HG03520 (cell line): ENCODE measurements around the gene TCF7L2.
"Not testable (repeated sequence)": the region's sequence is repeated elsewhere in the genome, so short reads cannot be mapped to it uniquely, and the experiment has no call there.

Source experiments
- ATAC-seq: cut with Tn5 transposase; IDR thresholded peaks from one replicate; pipeline ENCODE4 v1.9.1; 2021; ENCODE audit warnings: mild to moderate bottlenecking, moderate library complexity; ENCODE audit not compliant: unreplicated experiment

The TCF7L2 gene

GRCh38 chr10:113061557-113061956 lies 111.5 kb downstream of the TCF7L2 start:
- ATAC-seq = no peak

GRCh38 chr10:113063043-113063967 lies 113.3 kb downstream of the TCF7L2 start:
- ATAC-seq = no peak

GRCh38 chr10:113064039-113064438 lies 114.0 kb downstream of the TCF7L2 start:
- ATAC-seq = no peak

- not testable (repeated sequence) for ATAC-seq
Observed at GRCh38 chr10:113066120-113066519, 116.1 kb downstream of the TCF7L2 start.

GRCh38 chr10:113066561-113067312 lies 116.7 kb downstream of the TCF7L2 start:
- ATAC-seq = no peak

- no peak for ATAC-seq
Observed at GRCh38 chr10:113067501-113067900, 117.5 kb downstream of the TCF7L2 start.

GRCh38 chr10:113068178-113068890 lies 118.3 kb downstream of the TCF7L2 start:
- ATAC-seq = no peak

- no peak for ATAC-seq
Observed at GRCh38 chr10:113069595-113069994, 119.5 kb downstream of the TCF7L2 start.

GRCh38 chr10:113071446-113071845 lies 121.4 kb downstream of the TCF7L2 start:
- ATAC-seq = no peak

- no peak for ATAC-seq
Observed at GRCh38 chr10:113073549-113074189, 123.6 kb downstream of the TCF7L2 start.

GRCh38 chr10:113076949-113077348 lies 126.9 kb downstream of the TCF7L2 start:
- ATAC-seq = no peak

- no peak for ATAC-seq
Observed at GRCh38 chr10:113078282-113078907, 128.3 kb downstream of the TCF7L2 start.

- ATAC-seq = no peak
Observed at GRCh38 chr10:113080061-113080924, 130.2 kb downstream of the TCF7L2 start.

- no peak for ATAC-seq
Observed at GRCh38 chr10:113080925-113081229, 130.8 kb downstream of the TCF7L2 start.

- ATAC-seq = no peak
Observed at GRCh38 chr10:113084031-113084430, 134.0 kb downstream of the TCF7L2 start.

GRCh38 chr10:113085776-113086175 lies 135.7 kb downstream of the TCF7L2 start:
- no peak for ATAC-seq

- ATAC-seq = no peak
Observed at GRCh38 chr10:113086282-113086681, 136.2 kb downstream of the TCF7L2 start.

GRCh38 chr10:113087165-113088029 lies 137.3 kb downstream of the TCF7L2 start:
- ATAC-seq = no peak

GRCh38 chr10:113088194-113088593 lies 138.1 kb downstream of the TCF7L2 start:
- ATAC-seq = no peak
